Pancreas (tissue), 10 donors: Measurements from ENCODE around the gene ATP5PO. TPM values are rescaled to one million over a fixed set of nuclear protein-coding genes. Genes with fewer than 3 reads are reported as not detected.
"Not testable (repeated sequence)": the region's sequence is repeated elsewhere in the genome, so short reads cannot be mapped to it uniquely, and the experiment has no call there.

ENCODE experiments used
- ATAC-seq, 4 donors: fragments of 200-7000 bp; cut with Tn5 transposase; one replicate each; pipeline versions ENCODE4 v1.8.0 to v1.9.1; 2020; ENCODE audit warnings: mild to moderate bottlenecking in 4 of 4, moderate library complexity in 4 of 4
- DNase-seq, 6 donors: peaks; one replicate each; pipeline ENCODE4 v3.0.0-alpha.2; 2020
- FAIRE-seq: peaks from 2 replicates; lab custom pipeline; 2012; peaks lifted over from hg19 to GRCh38; lab: Jason Lieb, UNC
- H3K27ac ChIP-seq, 4 donors: fragments of 200-600 bp; sonication (generic); 1 replicate in 3 of 4; 2 replicates in 1 of 4; pipeline versions ENCODE4 v1.5.0 to v1.8.0; 2020
- H3K27me3 ChIP-seq, 4 donors: fragments of 200-600 bp; one replicate each; pipeline ENCODE4 v1.8.0; 2021
- H3K36me3 ChIP-seq, 3 donors: fragments of 200-600 bp; sonication (generic) in 1 of 3; one replicate each; pipeline versions ENCODE4 v1.5.0 to v1.8.0; 2020 to 2021
- H3K4me1 ChIP-seq, 3 donors: fragments of 200-600 bp; one replicate each; pipeline ENCODE4 v1.8.0; 2021
- H3K4me3 ChIP-seq, 4 donors: fragments of 200-600 bp; sonication (generic) in 2 of 4; one replicate each; pipeline versions ENCODE4 v1.5.0 to v1.8.0; 2020 to 2021
- H3K9me3 ChIP-seq, 4 donors: fragments of 200-600 bp; one replicate each; pipeline ENCODE4 v1.8.0; 2021
- WGBS, 2 donors: extraction: QIAGEN DNeasy Blood & Tissue Kit; methylation state at CpG; one replicate each; pipeline ENCODE4 v1.1.7; 2013; 5-methylcytosine and 5-hydroxymethylcytosine counted together
- intact Hi-C, 3 donors: fragments of 100-400 bp; cut with DNase I; formaldehyde crosslinking; loops; one replicate each; pipeline versions ENCODE4 v1.11.1 to v1.14.2; 2022
- polyA plus RNA-seq, 2 donors: library from polyadenylated mRNA; stranded (reverse); fragments of 200-250 nt; gene quantifications; one replicate each; pipeline ENCODE4 v1.2.3, GENCODE V29; 2013
- total RNA-seq, 6 donors: library from RNA; stranded (reverse); fragmentation: NEBNext Ultra II Directional in 4 of 6; extraction: Animal tissue kit (Norgen Biotek cat#: 25700) in 4 of 6; gene quantifications; one replicate each; pipeline versions ENCODE4 v1.2.1 to v1.2.4, GENCODE V29; 2021 to 2023
- TF ChIP-seq, protein P1 (sequence below), 4 donors: fragments of 200-600 bp; sonication (generic) in 3 of 4; IDR thresholded peaks; one replicate each; pipeline versions ENCODE4 v1.5.0 to v1.8.0; 2021; ENCODE audit warnings: antibody characterized with exemption in 4 of 4
- donor health status: healthy with polysubstance abuse.
- donor health status: DM: no; HTN: no; CAD: no; lungs with moderate emphysema.
- donor health status: DM: no; HTN: no; CAD: no.
- donor health status: control.
- donor health status: control.
- donor health status: Bipolar disorder and iron deficiency.
- donor health status: DM: yes; HTN: yes; CAD: no.
- donor health status: DM: no; HTN: no; CAD: no.
- donor health status: DM: no; HTN: no; CAD: no.
- donor health status: DM: yes; HTN: yes; CAD: no.

Gene ATP5PO
- total and polyA plus RNA-seq, 8 donors = 52.0 to 124 (median 77.0) TPM

- 58 to 62% methylated on average over 8 of the region's 8 CpGs for WGBS, 2 donors
- TF ChIP-seq, protein P1, sequence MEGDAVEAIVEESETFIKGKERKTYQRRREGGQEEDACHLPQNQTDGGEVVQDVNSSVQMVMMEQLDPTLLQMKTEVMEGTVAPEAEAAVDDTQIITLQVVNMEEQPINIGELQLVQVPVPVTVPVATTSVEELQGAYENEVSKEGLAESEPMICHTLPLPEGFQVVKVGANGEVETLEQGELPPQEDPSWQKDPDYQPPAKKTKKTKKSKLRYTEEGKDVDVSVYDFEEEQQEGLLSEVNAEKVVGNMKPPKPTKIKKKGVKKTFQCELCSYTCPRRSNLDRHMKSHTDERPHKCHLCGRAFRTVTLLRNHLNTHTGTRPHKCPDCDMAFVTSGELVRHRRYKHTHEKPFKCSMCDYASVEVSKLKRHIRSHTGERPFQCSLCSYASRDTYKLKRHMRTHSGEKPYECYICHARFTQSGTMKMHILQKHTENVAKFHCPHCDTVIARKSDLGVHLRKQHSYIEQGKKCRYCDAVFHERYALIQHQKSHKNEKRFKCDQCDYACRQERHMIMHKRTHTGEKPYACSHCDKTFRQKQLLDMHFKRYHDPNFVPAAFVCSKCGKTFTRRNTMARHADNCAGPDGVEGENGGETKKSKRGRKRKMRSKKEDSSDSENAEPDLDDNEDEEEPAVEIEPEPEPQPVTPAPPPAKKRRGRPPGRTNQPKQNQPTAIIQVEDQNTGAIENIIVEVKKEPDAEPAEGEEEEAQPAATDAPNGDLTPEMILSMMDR (IDR thresholded peaks at IDR 0.05) = no peak
- ATAC-seq = no peak
- Histone ChIP-seq H3K4me1 (no peaks in the 10 kb centered on the region), H3K27me3 (no peaks in the 10 kb centered on the region), H3K9me3 (no peaks in the 10 kb centered on the region), H3K36me3 (no peaks in the 10 kb centered on the region), H3K4me3 (no peak overlapping the region), H3K27ac (no peak overlapping the region)
- no peak for FAIRE-seq
- intact Hi-C loops = no loop called here
- DNase-seq = no peak
Observed at GRCh38 chr21:33865996-33866575, 49.5 kb downstream of the ATP5PO start.

GRCh38 chr21:33865176-33865575 is 50.4 kb downstream of the ATP5PO start:
- Histone ChIP-seq H3K9me3 (no peaks in the 10 kb centered on the region), H3K4me3 (no peak overlapping the region), H3K27ac (no peak overlapping the region), H3K4me1 (no peaks in the 10 kb centered on the region), H3K27me3 (no peaks in the 10 kb centered on the region), H3K36me3 (no peaks in the 10 kb centered on the region)
- intact Hi-C loops = no loop called here
- TF ChIP-seq, protein P1 (IDR thresholded peaks at IDR 0.05) = no peak
- ATAC-seq = no peak
- FAIRE-seq = no peak
- no peak for DNase-seq
- WGBS, 2 donors = 78 to 85% methylated on average over 9 of the region's 9 CpGs

GRCh38 chr21:33864150-33864549 is 51.5 kb downstream of the ATP5PO start:
- no peak overlapping the region for H3K4me3 ChIP-seq
- FAIRE-seq (no peak), ATAC-seq (no peak), DNase-seq (no peak)
- 47 to 68% methylated on average over 1 of the region's 1 CpG for WGBS, 2 donors
- intact Hi-C loops = no loop called here
- no peak overlapping the region for H3K27ac ChIP-seq
- no peaks in the 10 kb centered on the region for H3K4me1 ChIP-seq
- TF ChIP-seq, protein P1 (IDR thresholded peaks at IDR 0.05) = no peak
- H3K27me3 ChIP-seq = no peaks in the 10 kb centered on the region
- no peaks in the 10 kb centered on the region for H3K36me3 ChIP-seq
- H3K9me3 ChIP-seq = no peaks in the 10 kb centered on the region

DNA sequence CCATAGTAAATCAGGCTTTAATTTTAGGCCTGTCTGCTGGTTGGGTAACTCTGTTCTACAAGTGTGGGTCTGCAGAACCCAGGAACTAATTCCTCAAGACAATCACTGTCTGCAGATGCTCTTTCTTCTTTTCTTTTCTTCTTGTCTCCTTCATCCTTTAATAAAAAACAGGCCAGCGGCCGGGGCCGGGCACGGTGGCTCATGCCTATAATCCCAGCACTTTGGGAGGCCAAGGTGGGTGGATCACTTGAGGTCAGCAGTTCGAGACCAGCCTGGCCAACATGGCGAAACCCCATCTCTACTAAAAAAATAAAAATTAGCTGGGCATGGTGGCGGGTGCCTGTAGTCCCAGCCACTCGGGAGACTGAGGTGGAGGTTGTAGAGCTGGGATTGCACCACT is 52.4 kb downstream of the ATP5PO start:
- DNase-seq, H3K4me3 ChIP-seq, H3K27me3 ChIP-seq, ATAC-seq, H3K4me1 ChIP-seq, H3K9me3 ChIP-seq, H3K36me3 ChIP-seq, FAIRE-seq, intact Hi-C loops, H3K27ac ChIP-seq: not testable (repeated sequence)
- 85 to 86% methylated on average over 8 of the region's 8 CpGs for WGBS, 2 donors

DNA sequence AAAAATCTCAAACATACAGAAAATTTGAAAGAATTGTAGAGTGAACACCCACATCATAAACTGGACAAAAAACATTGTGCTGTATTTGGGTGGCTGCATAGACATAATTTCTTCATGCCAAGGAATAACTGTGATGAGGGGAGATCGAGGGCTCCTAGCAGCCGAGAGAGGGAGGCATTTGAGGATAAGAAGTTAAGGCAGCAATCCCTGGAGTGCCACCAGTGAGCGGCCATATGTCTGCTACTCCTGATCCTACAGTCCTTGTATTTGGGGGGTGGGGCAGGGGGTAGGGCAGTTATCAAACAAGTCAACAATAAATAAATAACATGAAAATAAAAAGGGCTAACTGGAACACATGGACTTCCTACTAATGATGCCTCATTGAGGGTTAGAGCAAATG is 54.5 kb downstream of the ATP5PO start:
- no peak overlapping the region for H3K4me3 ChIP-seq
- no peak for ATAC-seq
- H3K27ac ChIP-seq = no peak overlapping the region
- TF ChIP-seq, protein P1 (IDR thresholded peaks at IDR 0.05) = no peak
- H3K27me3 ChIP-seq = no peaks in the 10 kb centered on the region
- no peak for FAIRE-seq
- DNase-seq = no peak
- WGBS, 2 donors = 80 to 84% methylated on average over 3 of the region's 3 CpGs
- intact Hi-C loops = no loop called here
- H3K4me1 ChIP-seq = no peaks in the 10 kb centered on the region
- no peaks in the 10 kb centered on the region for H3K9me3 ChIP-seq
- H3K36me3 ChIP-seq = no peaks in the 10 kb centered on the region
